GM12878 (cell line): ENCODE results near the gene FAM53B. TPM values are rescaled to one million over a fixed set of nuclear protein-coding genes. Genes with fewer than 3 reads are reported as not detected.

Experiments
- ATAC-seq: fragments of 200-7000 bp; cut with Tn5 transposase; 3 replicates; pipeline ENCODE4 v1.9.1; 2020; ENCODE audit warnings: mild to moderate bottlenecking, moderate library complexity
- BruUV-seq: library from RNA; stranded (reverse); fragments of 400-500 nt; replicated peaks from 2 replicates; lab custom pipeline; 2021; lab: Mats Ljungman, UMichigan
- CTCF ChIA-PET: fragments of 300-600 bp; sonication (Branson Sonifier 250); formaldehyde crosslinking; extraction: SDS; loops from one replicate; lab custom pipeline; 2021; ENCODE audit warnings: inconsistent platforms; lab: Yijun Ruan, JAX
- POLR2A ChIA-PET: fragments of 350-600 bp; formaldehyde crosslinking; extraction: SDS; loops from one replicate; lab custom pipeline; 2021; ENCODE audit warnings: inconsistent platforms; lab: Charles Lee
- RAD21 ChIA-PET: fragments of 300-600 bp; sonication (Branson Sonifier 250); formaldehyde crosslinking; loops from one replicate; lab custom pipeline; 2023; ENCODE audit warnings: antibody characterized with exemption; ENCODE audit not compliant: unreplicated experiment; lab: Charles Lee
- SMC1A ChIA-PET: fragments of 300-600 bp; sonication (Branson Sonifier 250); formaldehyde crosslinking; loops from one replicate; lab custom pipeline; 2023; ENCODE audit not compliant: unreplicated experiment, uncharacterized antibody; lab: Charles Lee
- DNase-seq: peaks from one replicate; pipeline ENCODE4 v3.0.0-alpha.2; 2011; ENCODE audit warnings: low read depth, low spot score
- FAIRE-seq: peaks from 3 replicates; lab custom pipeline; 2011; peaks lifted over from hg19 to GRCh38; lab: Jason Lieb, UNC
- H2AFZ ChIP-seq: 2 replicates; pipeline ENCODE4 v1.6.0; 2011; ENCODE audit warnings: low read depth, low read length, control low read depth; ENCODE audit not compliant: control insufficient read depth
- H3K27ac ChIP-seq: 2 replicates; pipeline ENCODE4 v1.5.1; 2011; ENCODE audit warnings: control low read depth; ENCODE audit not compliant: control insufficient read depth, insufficient read depth
- H3K27me3 ChIP-seq, 2 experiments: replicated peaks in 1 of 2; 2 replicates each; pipeline versions ENCODE4 v1.6.0 to v1.6.1; 2011; ENCODE audit warnings: low read length in 1 of 2; ENCODE audit not compliant: control insufficient read depth in 2 of 2, insufficient read depth in 2 of 2
- H3K36me3 ChIP-seq, 2 experiments: 2 replicates each; pipeline ENCODE4 v1.5.1; 2011; ENCODE audit warnings: low read length in 1 of 2; ENCODE audit not compliant: control insufficient read depth in 2 of 2, insufficient read depth in 2 of 2
- H3K4me1 ChIP-seq: 2 replicates; pipeline ENCODE4 v1.6.1; 2011; ENCODE audit warnings: mild to moderate bottlenecking, low read length, moderate library complexity, mixed read lengths; ENCODE audit not compliant: control insufficient read depth, insufficient read depth
- H3K4me2 ChIP-seq: 2 replicates; pipeline ENCODE4 v1.6.0; 2011; ENCODE audit warnings: control low read depth; ENCODE audit not compliant: control insufficient read depth, insufficient read depth
- H3K4me3 ChIP-seq: fragments of 200-600 bp; sonication (generic); 2 replicates; pipeline ENCODE4 v1.5.1; 2016
- H3K79me2 ChIP-seq: 2 replicates; pipeline ENCODE4 v1.6.0; 2011; ENCODE audit warnings: low read length; ENCODE audit not compliant: control insufficient read depth, insufficient read depth
- H3K9ac ChIP-seq: 2 replicates; pipeline ENCODE4 v1.8.0; 2011; ENCODE audit warnings: low read length, control low read depth, mixed read lengths; ENCODE audit not compliant: control insufficient read depth, insufficient read depth
- H3K9me3 ChIP-seq: replicated peaks from 3 replicates; pipeline ENCODE4 v1.5.1; 2011; ENCODE audit warnings: mild to moderate bottlenecking, low read length; ENCODE audit not compliant: control insufficient read depth, insufficient read depth
- H4K20me1 ChIP-seq: 2 replicates; pipeline ENCODE4 v1.6.0; 2011; ENCODE audit not compliant: control insufficient read depth, insufficient read depth
- EP300 ChIP-seq, 2 experiments: fragments of 150-350 bp in 1 of 2; IDR thresholded peaks; 2 replicates each; pipeline ENCODE4 v1.6.1; 2011 to 2012; ENCODE audit warnings: low read depth in 2 of 2, low read length in 2 of 2, borderline replicate concordance in 1 of 2, improper control_type of control experiment in 1 of 2, inconsistent platforms in 1 of 2; ENCODE audit not compliant: control insufficient read depth in 1 of 2
- ESRRA ChIP-seq: IDR thresholded peaks from 2 replicates; pipeline ENCODE4 v1.6.1; 2012; ENCODE audit warnings: mild to moderate bottlenecking, low read length, improper control_type of control experiment
- IRF4 ChIP-seq: IDR thresholded peaks from 2 replicates; pipeline ENCODE4 v1.6.1; 2011; ENCODE audit warnings: low read depth, low read length
- JUND ChIP-seq: IDR thresholded peaks from 2 replicates; pipeline ENCODE4 v1.6.1; 2012; ENCODE audit warnings: low read depth, mild to moderate bottlenecking, low read length, improper control_type of control experiment, moderate library complexity
- NBN ChIP-seq: fragments of 450-650 bp; IDR thresholded peaks from 2 replicates; pipeline ENCODE4 v1.6.1; 2016
- NRF1 ChIP-seq: conservative IDR thresholded peaks from 2 replicates; pipeline ENCODE4 v1.6.1; 2011; ENCODE audit warnings: mild to moderate bottlenecking, low read depth, low read length, improper control_type of control experiment
- PML ChIP-seq: IDR thresholded peaks from 2 replicates; pipeline ENCODE4 v1.6.1; 2012; ENCODE audit warnings: low read length, inconsistent platforms
- POLR2A ChIP-seq: IDR thresholded peaks from 2 replicates; pipeline ENCODE4 v1.6.1; 2011; ENCODE audit warnings: low read depth, mild to moderate bottlenecking, low read length
- RCOR1 ChIP-seq: conservative IDR thresholded peaks from 2 replicates; pipeline ENCODE4 v1.6.1; 2012; ENCODE audit warnings: low read depth, low read length, improper control_type of control experiment
- SP1 ChIP-seq: IDR thresholded peaks from one replicate; pipeline ENCODE4 v1.6.1; 2011; ENCODE audit warnings: low read depth, low read length
- SRF ChIP-seq, 2 experiments: IDR thresholded peaks; 2 replicates each; pipeline ENCODE4 v1.6.1; 2011; ENCODE audit warnings: low read depth in 2 of 2, low read length in 2 of 2, mild to moderate bottlenecking in 1 of 2, moderate library complexity in 1 of 2
- ZNF207 ChIP-seq: fragments of 450-650 bp; IDR thresholded peaks from 2 replicates; pipeline ENCODE4 v1.6.1; 2014; ENCODE audit warnings: antibody characterized with exemption, mild to moderate bottlenecking, borderline replicate concordance
- WGBS: methylation state at CpG from one replicate; pipeline ENCODE4 v1.1.6; 2016; ENCODE audit warnings: low lambda C conversion rate; ENCODE audit not compliant: insufficient replicate concordance, insufficient coverage; ENCODE audit errors: missing lambda C conversion rate; 5-methylcytosine and 5-hydroxymethylcytosine counted together
- in situ Hi-C: fragments of 300-500 bp; cut with MboI; formaldehyde crosslinking; loops from 9 replicates; pipeline ENCODE4 v1.14.3; 2018; ENCODE audit warnings: mixed read lengths
- intact Hi-C: fragments of 100-400 bp; cut with micrococcal nuclease; formaldehyde crosslinking; loops from one replicate; pipeline ENCODE4 v1.14.2; 2022; ENCODE audit not compliant: unreplicated experiment
- polyA plus RNA-seq, 11 experiments: library from polyadenylated mRNA; depleted of rRNA in 4 of 11; unstranded in 6 of 11; stranded (reverse) in 5 of 11; fragments of >200 nt; fragmentation: Nextera tagmentation in 4 of 11; fragmentation: Illumina TruSeq in 1 of 11; extraction: Ambion mirVana in 4 of 11; extraction: Trizol in 1 of 11; gene quantifications; 1 replicate in 1 of 11; 2 replicates in 10 of 11; pipeline versions ENCODE4 v1.2.1 to v1.2.3, GENCODE V29; 2011 to 2016; ENCODE audit warnings: inconsistent platforms in 2 of 11, missing spikeins in 2 of 11, low read depth in 1 of 11
- total RNA-seq, 4 experiments: library from RNA; depleted of rRNA in 3 of 4; stranded (reverse); fragments of >200 nt in 3 of 4; fragmentation: Illumina TruSeq in 1 of 4; extraction: Trizol in 1 of 4; gene quantifications; 2 replicates each; pipeline versions ENCODE4 v1.2.1 to v1.2.3, GENCODE V29; 2013 to 2021
- TF ChIP-seq, protein P1 (sequence below): fragments of 150-350 bp; IDR thresholded peaks from 2 replicates; pipeline ENCODE4 v1.6.1; 2016; ENCODE audit warnings: low read depth, low read length

FAM53B gene
- total and polyA plus RNA-seq, 10 of the 15 experiments (the other 5 are each of a cell fraction or from before 2014, with no cell fraction given), result 0.05 to 26.3 (median 8.1) TPM

DNA sequence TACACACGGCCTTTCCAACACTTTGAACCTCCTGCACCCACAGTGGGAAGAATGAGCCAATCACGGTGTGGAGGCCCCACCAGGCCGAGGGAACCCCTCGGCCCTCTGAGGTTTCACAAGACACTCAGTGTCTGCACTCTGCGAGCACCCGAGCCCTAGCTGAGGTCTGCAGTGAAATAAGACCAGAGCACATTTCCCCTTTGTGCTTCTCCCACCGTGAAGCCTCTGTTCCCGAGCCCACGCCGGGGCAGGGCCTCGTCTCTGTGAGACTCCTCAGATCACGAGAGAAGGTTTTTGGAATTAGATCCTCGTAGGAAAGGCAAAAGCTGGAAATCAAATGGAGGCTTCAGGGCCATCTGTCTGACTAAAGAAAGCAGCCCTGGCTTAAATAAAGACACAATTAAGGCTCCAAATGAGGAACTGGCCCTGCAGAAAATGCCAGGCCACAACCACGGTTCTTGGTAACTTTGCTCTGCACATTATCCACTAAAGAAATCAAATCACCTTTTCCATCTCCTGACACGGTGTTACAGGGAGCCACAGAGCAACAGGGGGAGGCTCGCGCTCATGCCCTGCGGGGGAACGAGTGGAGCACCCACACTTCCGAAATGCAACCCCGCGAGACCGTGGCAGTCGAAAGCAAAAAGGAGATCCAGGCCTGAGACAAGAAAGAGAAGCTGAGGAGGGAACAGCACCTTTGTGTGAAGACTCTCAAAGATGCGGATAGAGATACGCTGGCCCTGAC is 43.7 kb downstream of the FAM53B start (continued):
- TF ChIP-seq, protein P1, sequence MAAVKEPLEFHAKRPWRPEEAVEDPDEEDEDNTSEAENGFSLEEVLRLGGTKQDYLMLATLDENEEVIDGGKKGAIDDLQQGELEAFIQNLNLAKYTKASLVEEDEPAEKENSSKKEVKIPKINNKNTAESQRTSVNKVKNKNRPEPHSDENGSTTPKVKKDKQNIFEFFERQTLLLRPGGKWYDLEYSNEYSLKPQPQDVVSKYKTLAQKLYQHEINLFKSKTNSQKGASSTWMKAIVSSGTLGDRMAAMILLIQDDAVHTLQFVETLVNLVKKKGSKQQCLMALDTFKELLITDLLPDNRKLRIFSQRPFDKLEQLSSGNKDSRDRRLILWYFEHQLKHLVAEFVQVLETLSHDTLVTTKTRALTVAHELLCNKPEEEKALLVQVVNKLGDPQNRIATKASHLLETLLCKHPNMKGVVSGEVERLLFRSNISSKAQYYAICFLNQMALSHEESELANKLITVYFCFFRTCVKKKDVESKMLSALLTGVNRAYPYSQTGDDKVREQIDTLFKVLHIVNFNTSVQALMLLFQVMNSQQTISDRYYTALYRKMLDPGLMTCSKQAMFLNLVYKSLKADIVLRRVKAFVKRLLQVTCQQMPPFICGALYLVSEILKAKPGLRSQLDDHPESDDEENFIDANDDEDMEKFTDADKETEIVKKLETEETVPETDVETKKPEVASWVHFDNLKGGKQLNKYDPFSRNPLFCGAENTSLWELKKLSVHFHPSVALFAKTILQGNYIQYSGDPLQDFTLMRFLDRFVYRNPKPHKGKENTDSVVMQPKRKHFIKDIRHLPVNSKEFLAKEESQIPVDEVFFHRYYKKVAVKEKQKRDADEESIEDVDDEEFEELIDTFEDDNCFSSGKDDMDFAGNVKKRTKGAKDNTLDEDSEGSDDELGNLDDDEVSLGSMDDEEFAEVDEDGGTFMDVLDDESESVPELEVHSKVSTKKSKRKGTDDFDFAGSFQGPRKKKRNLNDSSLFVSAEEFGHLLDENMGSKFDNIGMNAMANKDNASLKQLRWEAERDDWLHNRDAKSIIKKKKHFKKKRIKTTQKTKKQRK, result no peak
- TF ChIP-seq PML, result no peak

DNA sequence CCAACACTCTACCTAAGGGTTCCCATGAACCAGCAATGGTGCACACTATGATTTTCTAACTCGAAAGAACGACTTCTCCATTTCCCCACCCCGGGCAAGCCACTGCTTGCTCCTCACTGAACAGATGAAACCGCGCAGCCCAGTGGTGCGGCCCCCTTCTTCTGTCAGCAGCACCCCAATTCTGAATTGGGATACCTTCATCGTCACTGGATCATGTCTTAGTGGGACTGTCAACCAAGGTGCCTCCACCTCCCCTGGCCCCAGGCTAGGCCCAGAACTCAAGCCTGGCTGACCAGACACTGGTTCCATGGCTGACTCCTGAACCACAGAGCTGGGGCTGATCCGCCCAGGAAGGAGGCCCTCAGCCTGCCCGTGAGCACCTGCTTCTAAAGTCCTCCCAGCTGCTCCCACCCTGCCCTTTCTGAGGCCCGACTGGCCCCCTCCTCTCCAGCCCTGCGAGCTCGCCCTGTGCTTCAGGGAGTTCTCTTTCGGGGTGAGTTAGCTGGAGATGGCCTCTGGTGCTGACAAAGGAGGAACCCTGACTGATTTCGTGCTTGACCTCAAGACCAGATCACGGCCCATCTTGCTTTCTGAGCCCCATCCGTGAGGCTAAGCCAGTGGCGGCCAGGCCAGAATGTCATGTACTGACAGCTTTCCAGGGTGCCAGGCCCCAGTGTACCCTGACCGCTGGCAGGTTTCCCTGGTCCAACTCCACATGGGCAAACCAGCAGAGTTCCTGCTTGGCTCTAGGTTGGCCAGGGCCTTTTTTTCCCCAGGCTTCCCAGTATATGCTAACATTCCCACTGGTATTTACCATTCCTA is 44.5 kb downstream of the FAM53B start:
- Histone ChIP-seq H3K9me3 (no peaks in the 10 kb centered on the region), H3K4me2 (peak overlapping the region; percentile 38), H3K27ac (peak overlapping the region; percentile 60), H3K9ac (no peak overlapping the region), H3K4me3 (no peak overlapping the region), H2AFZ (no peak overlapping the region), H4K20me1 (no peaks in the 10 kb centered on the region), H3K27me3 (no peaks in the 10 kb centered on the region), H3K79me2 (peaks cover 19% of the 10 kb centered on the region), H3K4me1 (peaks cover 64% of the 10 kb centered on the region), H3K36me3 (peaks cover 2 to 14% of the 10 kb centered on the region in 2 experiments; a peak in 3 of 4 replicates)
- RAD21 ChIA-PET, result interaction anchor here (3.1 to 14.0 kb wide), 3 partner anchors 11 to 41 kb away, joined by 14 to 266 read pairs (median 15); no protein-coding TSS in a partner anchor
- 26% methylated on average over 18 of the region's 18 CpGs for WGBS
- intact Hi-C loops, result no loop called here
- no peak for TF ChIP-seq SRF (IDR thresholded peaks at IDR 0.05; ENCODE audit: low read depth in 2 of 2, low read length in 2 of 2)
- TF ChIP-seq IRF4, result no peak
- no peak for TF ChIP-seq SP1
- no peak for TF ChIP-seq JUND
- TF ChIP-seq RCOR1, result no peak
- no peak for TF ChIP-seq ZNF207
- TF ChIP-seq EP300 (IDR thresholded peaks at IDR 0.05; ENCODE audit: borderline replicate concordance in 1 of 2, control insufficient read depth in 1 of 2, low read depth in 2 of 2, low read length in 2 of 2), result no peak
- TF ChIP-seq ESRRA, result no peak
- no peak for TF ChIP-seq POLR2A
- no peak for TF ChIP-seq NBN
- no peak for TF ChIP-seq NRF1
- DNase-seq (no peak), ATAC-seq (no peak), FAIRE-seq (no peak)
- CTCF ChIA-PET, result interaction anchor here (1.3 to 6.1 kb wide), 3 partner anchors 10 to 41 kb away, joined by 4 to 74 read pairs (median 5); no protein-coding TSS in a partner anchor
- SMC1A ChIA-PET, result interaction anchor here (1.2 to 3.8 kb wide), 3 partner anchors 18 to 41 kb away, joined by 3 to 26 read pairs (median 16); no protein-coding TSS in a partner anchor
- in situ Hi-C loops, result no loop called here
- POLR2A ChIA-PET, result interaction anchor here (1.1 to 3.8 kb wide), 3 partner anchors 11 to 42 kb away, joined by 3 to 17 read pairs (median 5); no protein-coding TSS in a partner anchor
- no TSS peak for BruUV-seq
